Measurements from ENCODE around the gene CNNM1.

CNNM1 gene

GRCh38 chr10:99329304-99329553, at the start of gene CNNM1:
Gene CNNM1 (plus strand): TSS chr10:99329356. CDS start chr10:99329388, 32 bp downstream.
- no peak for DNase-seq

- no peak for DNase-seq
Measured at GRCh38 chr10:99279626-99280111, 49.5 kb upstream of the CNNM1 start.

- DNase-seq: no peak
Measured at GRCh38 chr10:99280472-99280871, 48.7 kb upstream of the CNNM1 start.

GRCh38 chr10:99285881-99286280, 43.3 kb upstream of the CNNM1 start:
- no peak for DNase-seq

- no peak for DNase-seq
Measured at GRCh38 chr10:99290306-99290705, 38.9 kb upstream of the CNNM1 start.

GRCh38 chr10:99292159-99292558, 37.0 kb upstream of the CNNM1 start:
- no peak for DNase-seq

GRCh38 chr10:99296605-99297004, 32.6 kb upstream of the CNNM1 start:
- DNase-seq: no peak

GRCh38 chr10:99297033-99297432, 32.1 kb upstream of the CNNM1 start:
- DNase-seq: no peak

- no peak for DNase-seq
Measured at GRCh38 chr10:99303899-99304861, 25.0 kb upstream of the CNNM1 start.

GRCh38 chr10:99304862-99305229, 24.3 kb upstream of the CNNM1 start:
- DNase-seq: no peak

GRCh38 chr10:99312501-99312900, 16.7 kb upstream of the CNNM1 start:
- DNase-seq: no peak

GRCh38 chr10:99315853-99316252, 13.3 kb upstream of the CNNM1 start:
- DNase-seq: no peak

- DNase-seq: no peak
Measured at GRCh38 chr10:99316374-99316773, 12.8 kb upstream of the CNNM1 start.

- DNase-seq: no peak
Measured at GRCh38 chr10:99318048-99318447, 11.1 kb upstream of the CNNM1 start.

- DNase-seq: no peak
Measured at GRCh38 chr10:99318475-99318874, 10.7 kb upstream of the CNNM1 start.

- no peak for DNase-seq
Measured at GRCh38 chr10:99325281-99325680, 3.9 kb upstream of the CNNM1 start.

GRCh38 chr10:99326871-99327270, 2.3 kb upstream of the CNNM1 start:
- DNase-seq: no peak

GRCh38 chr10:99328579-99329303, 415 bp upstream of the CNNM1 start:
- DNase-seq: no peak

GRCh38 chr10:99329554-99330346, 594 bp downstream of the CNNM1 start:
- no peak for DNase-seq

GRCh38 chr10:99330347-99330924, 1.3 kb downstream of the CNNM1 start:
- no peak for DNase-seq

- no peak for DNase-seq
Measured at GRCh38 chr10:99331207-99331803, 2.1 kb downstream of the CNNM1 start.

GRCh38 chr10:99337311-99337811, 8.2 kb downstream of the CNNM1 start:
- no peak for DNase-seq
